Epithelial cell of proximal tubule (primary cell): ENCODE data around the gene ADAM15. TPM values are rescaled to one million over a fixed set of nuclear protein-coding genes. Genes with fewer than 3 reads are reported as not detected.

Experiments used
- DNase-seq: peaks from one replicate; pipeline ENCODE4 v3.0.0-alpha.2; 2011; ENCODE audit warnings: low read depth
- H3K4me3 ChIP-seq: 2 replicates; pipeline ENCODE4 v1.5.1; 2011; ENCODE audit warnings: low read depth, mild to moderate bottlenecking, low read length
- CTCF ChIP-seq: conservative IDR thresholded peaks from 2 replicates; pipeline ENCODE4 v1.5.1; 2012; ENCODE audit warnings: low read depth, mild to moderate bottlenecking, low read length
- total RNA-seq: library from RNA; depleted of rRNA; stranded (reverse); fragments of >200 nt; gene quantifications from 2 replicates; pipeline ENCODE4 v1.2.3, GENCODE V29; 2015

ADAM15 gene
- total RNA-seq, 1 donor from 2014 or later: 164 TPM

GRCh38 chr1:155009742-155010141 lies 41.4 kb upstream of the ADAM15 start:
- no peak overlapping the region for H3K4me3 ChIP-seq
- TF ChIP-seq CTCF: no peak
- no peak for DNase-seq

- H3K4me3 ChIP-seq: no peak overlapping the region
- DNase-seq: no peak
- TF ChIP-seq CTCF: no peak
Observed at GRCh38 chr1:155010211-155010918, 40.8 kb upstream of the ADAM15 start.

GRCh38 chr1:155011004-155011416 lies 40.1 kb upstream of the ADAM15 start:
- no peak for TF ChIP-seq CTCF
- no peak overlapping the region for H3K4me3 ChIP-seq
- no peak for DNase-seq

- DNase-seq: no peak
- no peak overlapping the region for H3K4me3 ChIP-seq
- TF ChIP-seq CTCF: no peak
Observed at GRCh38 chr1:155011437-155012025, 39.6 kb upstream of the ADAM15 start.

- DNase-seq: no peak
- H3K4me3 ChIP-seq: no peak overlapping the region
- TF ChIP-seq CTCF: no peak
Observed at GRCh38 chr1:155012026-155012546, 39.0 kb upstream of the ADAM15 start.

GRCh38 chr1:155012776-155013602 lies 38.1 kb upstream of the ADAM15 start:
- no peak for TF ChIP-seq CTCF
- DNase-seq: no peak
- no peak overlapping the region for H3K4me3 ChIP-seq
